SK-N-SH treated with all-trans-retinoic acid at 6 μM for 48 hours (cell line): ENCODE measurements around the gene FLNC.

Experiments
- ATAC-seq: fragments of 200-7000 bp; cut with Tn5 transposase; 3 replicates; pipeline ENCODE4 v1.9.1; 2020; ENCODE audit warnings: mild to moderate bottlenecking, moderate library complexity
- BACH2 ChIP-seq: fragments of 250-450 bp; sonication (Bioruptor Pico); IDR thresholded peaks from 2 replicates; pipeline ENCODE4 v1.9.0; 2021; ENCODE audit warnings: mild to moderate bottlenecking, borderline replicate concordance
- CREB5 ChIP-seq: fragments of 250-450 bp; sonication (Bioruptor Pico); IDR thresholded peaks from 2 replicates; pipeline ENCODE4 v1.5.1; 2020; ENCODE audit warnings: low read depth, mild to moderate bottlenecking, moderate library complexity
- CSDC2 ChIP-seq: fragments of 250-450 bp; sonication (Bioruptor Pico); IDR thresholded peaks from 2 replicates; pipeline ENCODE4 v1.5.0; 2020; ENCODE audit warnings: mild to moderate bottlenecking, moderate library complexity
- CSRNP3 ChIP-seq: fragments of 250-450 bp; sonication (Bioruptor Pico); IDR thresholded peaks from 2 replicates; pipeline ENCODE4 v1.5.1; 2021; ENCODE audit warnings: mild to moderate bottlenecking, moderate library complexity
- ESRRG ChIP-seq: fragments of 250-450 bp; sonication (Bioruptor Pico); IDR thresholded peaks from 2 replicates; pipeline ENCODE4 v1.6.1; 2021; ENCODE audit warnings: mild to moderate bottlenecking
- GLIS3 ChIP-seq: fragments of 250-450 bp; sonication (Bioruptor Pico); IDR thresholded peaks from 2 replicates; pipeline ENCODE4 v1.5.0; 2020; ENCODE audit warnings: mild to moderate bottlenecking, moderate library complexity
- ISL1 ChIP-seq: fragments of 250-450 bp; sonication (Bioruptor Pico); IDR thresholded peaks from 2 replicates; pipeline ENCODE4 v2.1.2; 2022; ENCODE audit warnings: mild to moderate bottlenecking, moderate library complexity
- OSR1 ChIP-seq: fragments of 250-450 bp; sonication (Bioruptor Pico); IDR thresholded peaks from 2 replicates; pipeline ENCODE4 v1.8.0; 2022; ENCODE audit warnings: moderate library complexity, mild to moderate bottlenecking, inconsistent platforms
- PATZ1 ChIP-seq: fragments of 250-450 bp; sonication (Bioruptor Pico); IDR thresholded peaks from 2 replicates; pipeline ENCODE4 v1.8.0; 2020; ENCODE audit warnings: mild to moderate bottlenecking, moderate library complexity, borderline replicate concordance
- POU6F1 ChIP-seq: fragments of 250-450 bp; sonication (Bioruptor Pico); IDR thresholded peaks from 2 replicates; pipeline ENCODE4 v1.8.0; 2021; ENCODE audit warnings: low read depth, mild to moderate bottlenecking, moderate library complexity, borderline replicate concordance
- RARB ChIP-seq: fragments of 250-450 bp; sonication (Bioruptor Pico); IDR thresholded peaks from 2 replicates; pipeline ENCODE4 v1.8.0; 2021; ENCODE audit warnings: mild to moderate bottlenecking, moderate library complexity
- TCF4 ChIP-seq: fragments of 250-450 bp; sonication (Bioruptor Pico); IDR thresholded peaks from 2 replicates; pipeline ENCODE4 v1.8.0; 2021; ENCODE audit warnings: mild to moderate bottlenecking, moderate library complexity, borderline replicate concordance
- TOX ChIP-seq: fragments of 250-450 bp; sonication (Bioruptor Pico); IDR thresholded peaks from 2 replicates; pipeline ENCODE4 v1.8.0; 2021; ENCODE audit warnings: mild to moderate bottlenecking, moderate library complexity, borderline replicate concordance
- TSHZ2 ChIP-seq: fragments of 250-450 bp; sonication (Bioruptor Pico); IDR thresholded peaks from 2 replicates; pipeline ENCODE4 v1.5.0; 2020; ENCODE audit warnings: mild to moderate bottlenecking, moderate library complexity
- ZC3H10 ChIP-seq: fragments of 250-450 bp; sonication (Bioruptor Pico); IDR thresholded peaks from 2 replicates; pipeline ENCODE4 v1.5.1; 2021; ENCODE audit warnings: mild to moderate bottlenecking, moderate library complexity
- ZFP3 ChIP-seq: fragments of 250-450 bp; sonication (Bioruptor Pico); IDR thresholded peaks from 2 replicates; pipeline ENCODE4 v1.5.0; 2020; ENCODE audit warnings: mild to moderate bottlenecking, moderate library complexity
- ZFP30 ChIP-seq: fragments of 450-650 bp; formaldehyde crosslinking; IDR thresholded peaks from 2 replicates; pipeline ENCODE4 v1.5.0; 2022; ENCODE audit warnings: mild to moderate bottlenecking, moderate library complexity
- ZNF565 ChIP-seq: fragments of 450-650 bp; formaldehyde crosslinking; conservative IDR thresholded peaks from 2 replicates; pipeline ENCODE4 v1.5.0; 2020; ENCODE audit warnings: low read depth, mild to moderate bottlenecking, moderate library complexity
- ZNF70 ChIP-seq: fragments of 450-650 bp; formaldehyde crosslinking; IDR thresholded peaks from 2 replicates; pipeline ENCODE4 v1.5.0; 2020; ENCODE audit warnings: mild to moderate bottlenecking, moderate library complexity
- ZNF8 ChIP-seq: fragments of 450-650 bp; formaldehyde crosslinking; IDR thresholded peaks from 2 replicates; pipeline ENCODE4 v1.5.0; 2020; ENCODE audit warnings: mild to moderate bottlenecking, moderate library complexity

FLNC gene

GRCh38 chr7:128876127-128876526, 45.9 kb downstream of the FLNC start:
- no peak for ATAC-seq
- TF ChIP-seq ISL1 (CRISPR knock-in tag) (no peak), PATZ1 (CRISPR knock-in tag) (no peak), TSHZ2 (no peak), BACH2 (CRISPR knock-in tag) (no peak), ZNF8 (CRISPR knock-in tag) (no peak), ZFP3 (no peak), RARB (CRISPR knock-in tag) (no peak), ZNF70 (no peak), ZNF565 (no peak), OSR1 (CRISPR knock-in tag) (no peak), POU6F1 (CRISPR knock-in tag) (no peak), ESRRG (CRISPR knock-in tag) (no peak), ZFP30 (CRISPR knock-in tag) (no peak), ZC3H10 (no peak), TCF4 (CRISPR knock-in tag) (no peak), GLIS3 (CRISPR knock-in tag) (no peak), CSDC2 (CRISPR knock-in tag) (no peak), CREB5 (CRISPR knock-in tag) (no peak), CSRNP3 (CRISPR knock-in tag) (no peak), TOX (CRISPR knock-in tag) (no peak)

- no peak for ATAC-seq
Measured at GRCh38 chr7:128876586-128876977, 46.4 kb downstream of the FLNC start.

More at GRCh38 chr7:128876586-128876977, 46.4 kb downstream of the FLNC start:
- TF ChIP-seq BACH2 (CRISPR knock-in tag) (no peak), POU6F1 (CRISPR knock-in tag) (no peak), CSDC2 (CRISPR knock-in tag) (no peak), ZC3H10 (no peak)
